ENCODE results near the gene ITIH1.
"Not testable (repeated sequence)": the region's sequence is repeated elsewhere in the genome, so short reads cannot be mapped to it uniquely, and the experiment has no call there.

Gene ITIH1

DNA sequence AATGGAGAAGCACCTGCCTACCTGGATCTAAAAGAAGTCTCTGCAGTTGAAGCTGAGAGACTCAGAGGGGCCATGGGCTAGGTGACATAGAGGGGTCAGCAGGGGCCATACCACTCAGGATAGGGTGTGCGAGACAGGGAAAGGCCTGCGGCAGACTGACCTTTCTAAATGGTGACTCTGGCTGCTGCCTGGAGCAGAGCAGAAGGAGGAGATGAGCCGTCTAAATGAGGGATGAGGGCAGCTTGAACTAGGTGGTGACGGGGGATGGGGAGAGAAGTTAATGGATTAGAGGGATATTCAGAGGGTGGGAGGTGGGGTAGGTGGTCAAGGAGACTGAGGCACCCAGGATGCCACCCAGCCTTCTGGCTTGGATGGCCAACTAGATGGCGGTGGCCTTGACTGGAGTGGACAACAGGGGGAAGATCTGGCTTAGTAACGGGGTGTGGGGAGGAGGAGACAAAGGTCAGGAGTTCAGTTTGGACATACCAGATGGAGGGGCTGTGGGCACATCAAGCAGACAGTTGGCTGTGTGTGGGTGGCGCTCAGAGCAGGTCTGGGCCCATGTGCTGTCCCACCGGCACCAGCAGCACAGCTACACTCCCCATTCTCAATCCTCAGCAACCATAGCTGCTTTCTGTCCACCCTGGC lies 3.2 kb upstream of the ITIH1 start:
- H3K9me3 ChIP-seq, result no peaks in the 10 kb centered on the region
- no peak overlapping the region for H3K9ac ChIP-seq
- H3K27ac ChIP-seq, result no peak overlapping the region
- TF ChIP-seq Cebpa-rat (IDR thresholded peaks at IDR 0.05), result no peak
- H3K4me1 ChIP-seq, result peaks cover 33% of the 10 kb centered on the region
- no peak overlapping the region for H3K4me2 ChIP-seq
- H3K4me3 ChIP-seq, result no peak overlapping the region
- H4K20me1 ChIP-seq, result no peaks in the 10 kb centered on the region
- H3K27me3 ChIP-seq, result no peaks in the 10 kb centered on the region
- H3K36me3 ChIP-seq, result no peaks in the 10 kb centered on the region

DNA sequence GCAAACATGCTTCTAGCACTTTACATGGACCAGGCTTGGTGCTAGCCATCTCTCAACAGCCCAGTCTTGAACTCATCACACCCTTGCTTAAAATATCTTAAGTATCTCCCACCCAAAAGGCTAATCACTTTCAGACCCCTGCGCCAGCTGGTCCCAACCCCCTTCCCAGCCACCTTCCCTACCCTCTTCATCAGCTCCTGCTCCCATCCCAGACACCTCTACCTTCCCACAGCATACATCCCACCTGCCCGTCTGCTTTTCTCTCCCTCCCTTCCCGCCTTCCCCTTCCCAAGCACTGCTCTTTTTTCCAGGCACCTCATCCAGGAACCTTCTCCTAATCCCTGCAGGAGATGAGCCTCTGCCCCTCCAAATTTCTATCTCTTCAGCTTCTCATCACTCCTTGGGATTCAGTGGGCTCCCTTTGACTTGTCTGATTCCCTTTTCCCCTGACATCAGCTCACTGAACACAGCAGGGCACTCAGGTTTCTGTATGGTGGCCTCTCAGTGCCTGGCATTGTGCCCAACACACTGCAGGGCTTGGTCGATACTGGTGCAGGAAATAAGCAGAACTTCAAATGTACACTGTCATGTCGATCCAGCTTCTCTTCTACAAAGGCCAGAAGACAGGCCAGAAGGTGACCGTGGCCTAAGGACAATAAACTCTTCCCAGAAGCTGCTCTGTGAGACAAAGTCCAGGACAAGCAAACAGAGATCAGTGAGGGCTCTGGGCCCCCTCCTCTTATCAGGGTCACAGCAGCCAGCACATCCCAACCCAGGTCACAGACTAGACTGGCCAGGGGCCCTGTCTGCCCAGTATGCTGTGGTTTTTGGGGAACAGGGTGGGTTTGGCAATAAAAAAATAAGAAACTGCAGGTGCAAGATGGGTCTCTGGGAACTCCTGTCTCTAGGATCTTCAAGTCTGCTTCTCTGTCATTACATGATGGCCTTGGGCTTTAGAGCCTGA lies 2.2 kb upstream of the ITIH1 start:
- no peaks in the 10 kb centered on the region for H3K9me3 ChIP-seq
- no peak overlapping the region for H3K4me2 ChIP-seq
- peaks cover 33% of the 10 kb centered on the region for H3K4me1 ChIP-seq
- H3K27ac ChIP-seq, result no peak overlapping the region
- no peak overlapping the region for H3K4me3 ChIP-seq
- no peaks in the 10 kb centered on the region for H3K36me3 ChIP-seq
- no peak overlapping the region for H3K9ac ChIP-seq
- H3K27me3 ChIP-seq, result no peaks in the 10 kb centered on the region
- no peak for TF ChIP-seq Cebpa-rat (IDR thresholded peaks at IDR 0.05)
- no peaks in the 10 kb centered on the region for H4K20me1 ChIP-seq

DNA sequence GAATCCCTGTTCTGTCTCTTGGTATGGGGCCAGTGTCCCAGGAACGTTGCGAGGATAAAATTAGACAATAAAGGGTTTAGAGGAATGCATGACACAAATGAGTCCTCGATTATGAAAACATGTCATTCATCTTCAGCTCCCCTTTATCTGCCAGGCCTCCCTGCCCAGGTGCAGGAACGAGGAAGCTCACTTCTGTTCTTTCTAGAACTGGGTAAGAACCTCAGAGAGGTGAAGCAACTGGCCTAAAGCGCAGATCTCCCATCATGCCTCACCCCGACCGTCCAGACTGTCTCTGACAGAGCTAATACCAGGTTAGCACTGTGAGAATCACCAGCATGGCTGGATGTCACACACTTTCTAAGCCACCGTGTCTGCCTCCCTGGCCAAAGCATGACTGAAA lies 1.5 kb upstream of the ITIH1 start:
- no peaks in the 10 kb centered on the region for H3K27me3 ChIP-seq
- H3K9ac ChIP-seq, result no peak overlapping the region
- no peak overlapping the region for H3K4me3 ChIP-seq
- H3K9me3 ChIP-seq, result no peaks in the 10 kb centered on the region
- peaks cover 36% of the 10 kb centered on the region for H3K4me1 ChIP-seq
- H3K27ac ChIP-seq, result no peak overlapping the region; the same call in 1 of the 2 replicates
- no peak for TF ChIP-seq Cebpa-rat (IDR thresholded peaks at IDR 0.05)
- no peaks in the 10 kb centered on the region for H4K20me1 ChIP-seq
- no peaks in the 10 kb centered on the region for H3K36me3 ChIP-seq
- no peak overlapping the region for H3K4me2 ChIP-seq

DNA sequence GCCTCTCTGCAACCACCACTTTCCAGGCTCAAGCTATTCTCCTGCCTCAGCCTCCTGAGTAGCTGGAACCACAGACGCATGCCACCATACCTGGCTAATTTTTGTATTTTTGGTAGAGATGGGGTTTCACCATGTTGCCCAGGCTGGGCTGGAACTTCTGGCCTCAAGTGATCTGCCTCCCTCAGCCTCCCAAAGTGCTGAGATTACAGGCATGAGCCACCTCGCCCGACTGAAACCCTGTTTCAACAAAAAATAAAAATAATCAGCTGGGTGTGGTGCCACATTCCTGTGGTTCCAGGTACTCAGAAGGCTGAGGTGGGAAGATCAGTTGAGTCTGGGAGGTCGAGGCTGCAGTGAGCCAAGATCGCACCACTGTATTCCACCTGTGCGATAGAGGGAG lies 913 bp upstream of the ITIH1 start:
- not testable (repeated sequence) for H3K36me3 ChIP-seq, H3K27me3 ChIP-seq, H3K9ac ChIP-seq, H3K9me3 ChIP-seq, H4K20me1 ChIP-seq, H3K27ac ChIP-seq, H3K4me2 ChIP-seq, H3K4me3 ChIP-seq
- peaks cover 32% of the 10 kb centered on the region for H3K4me1 ChIP-seq

DNA sequence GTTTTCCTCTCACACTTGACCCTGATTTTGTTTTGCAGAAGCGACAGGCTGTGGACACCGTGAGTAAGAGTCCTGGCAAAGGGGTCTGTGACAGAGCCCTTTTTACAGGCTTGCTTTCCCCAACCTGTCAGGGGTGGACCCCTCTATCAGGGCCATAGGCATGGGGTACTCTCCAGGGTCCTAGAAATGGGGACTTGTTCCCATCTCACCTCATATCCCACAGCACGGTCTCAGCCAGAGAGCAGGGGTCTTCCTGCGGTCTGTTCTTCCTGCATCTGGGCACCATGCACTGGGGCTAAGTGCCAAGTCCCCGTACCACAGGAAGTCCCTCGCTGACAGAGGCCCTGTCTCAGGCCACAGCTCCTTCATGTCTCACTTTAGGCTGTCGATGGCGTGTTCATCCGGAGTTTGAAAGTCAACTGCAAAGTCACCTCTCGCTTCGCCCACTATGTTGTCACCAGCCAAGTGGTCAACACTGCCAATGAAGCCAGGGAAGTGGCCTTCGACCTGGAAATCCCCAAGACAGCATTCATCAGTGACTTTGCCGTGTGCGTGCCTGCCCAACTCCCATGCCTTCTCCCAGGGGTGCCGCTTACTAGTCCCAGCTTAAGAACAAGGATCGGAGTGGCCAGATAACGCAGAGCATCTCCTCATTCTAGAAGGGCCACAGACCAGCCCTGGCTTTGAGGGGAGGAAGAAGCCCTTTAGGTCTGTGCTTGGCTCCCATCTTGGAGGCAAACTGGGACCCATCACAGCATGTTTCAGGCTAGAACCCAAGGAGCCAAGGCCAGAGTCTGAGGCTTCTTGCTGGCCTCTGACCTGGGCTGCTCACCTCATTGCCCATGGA lies 783 bp downstream of the ITIH1 start:
- Histone ChIP-seq H3K4me1 (peaks cover 36% of the 10 kb centered on the region), H3K27me3 (no peaks in the 10 kb centered on the region), H3K4me2 (no peak overlapping the region)

DNA sequence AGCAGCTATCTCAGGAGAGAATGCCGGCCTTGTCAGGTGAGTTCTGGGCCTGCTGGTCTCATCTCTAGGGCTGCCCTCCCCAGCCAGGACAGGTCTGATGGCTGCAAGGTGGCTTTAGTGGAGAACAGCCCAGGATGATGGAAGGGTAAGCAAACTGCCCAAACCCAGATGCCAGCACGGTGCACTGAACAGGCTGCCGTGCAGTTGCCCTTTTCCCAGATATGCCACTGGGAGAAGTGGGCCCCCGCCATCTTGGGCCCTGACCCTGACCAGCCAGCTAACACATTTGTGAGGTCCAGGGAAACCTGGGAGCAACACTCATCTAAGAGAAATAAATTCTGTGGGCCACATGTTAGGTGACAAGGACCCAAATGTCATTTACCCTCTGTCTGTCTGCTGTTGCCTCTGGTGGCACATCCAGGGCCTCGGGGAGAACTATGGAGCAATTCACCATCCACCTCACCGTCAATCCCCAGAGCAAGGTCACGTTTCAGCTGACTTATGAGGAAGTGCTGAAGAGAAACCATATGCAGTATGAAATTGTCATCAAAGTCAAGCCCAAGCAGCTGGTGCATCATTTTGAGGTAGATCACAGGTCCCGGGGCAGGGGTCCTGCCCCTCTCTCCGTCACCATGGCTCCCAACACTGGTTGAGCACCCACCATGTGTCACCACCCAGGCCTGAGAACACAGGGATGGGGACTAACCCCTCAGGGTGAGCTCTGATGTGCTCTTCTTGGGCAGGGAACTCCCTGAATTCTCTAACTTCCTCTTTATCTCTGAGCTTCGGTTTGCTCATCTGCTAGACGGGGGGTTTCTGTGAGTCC lies 1.8 kb downstream of the ITIH1 start:
- Histone ChIP-seq H3K9me3 (no peaks in the 10 kb centered on the region), H3K4me2 (peak overlapping the region; percentile 43), H3K4me3 (no peak overlapping the region), H3K36me3 (no peaks in the 10 kb centered on the region), H3K4me1 (peaks cover 36% of the 10 kb centered on the region), H3K27ac (peak overlapping the region; percentile 55; the same call in 1 of the 2 replicates), H3K9ac (no peak overlapping the region), H4K20me1 (no peaks in the 10 kb centered on the region), H3K27me3 (no peaks in the 10 kb centered on the region)
- no peak for TF ChIP-seq Cebpa-rat (IDR thresholded peaks at IDR 0.05)

More for the DNA sequence above, 783 bp downstream of the ITIH1 start:
- Histone ChIP-seq H3K36me3 (no peaks in the 10 kb centered on the region), H3K4me3 (no peak overlapping the region), H3K9ac (no peak overlapping the region), H3K9me3 (no peaks in the 10 kb centered on the region), H3K27ac (0 out of 2 replicates have a peak overlapping the region, but pooled peaks have one; percentile 22), H4K20me1 (no peaks in the 10 kb centered on the region)
- TF ChIP-seq Cebpa-rat (IDR thresholded peaks at IDR 0.05), result no peak

DNA sequence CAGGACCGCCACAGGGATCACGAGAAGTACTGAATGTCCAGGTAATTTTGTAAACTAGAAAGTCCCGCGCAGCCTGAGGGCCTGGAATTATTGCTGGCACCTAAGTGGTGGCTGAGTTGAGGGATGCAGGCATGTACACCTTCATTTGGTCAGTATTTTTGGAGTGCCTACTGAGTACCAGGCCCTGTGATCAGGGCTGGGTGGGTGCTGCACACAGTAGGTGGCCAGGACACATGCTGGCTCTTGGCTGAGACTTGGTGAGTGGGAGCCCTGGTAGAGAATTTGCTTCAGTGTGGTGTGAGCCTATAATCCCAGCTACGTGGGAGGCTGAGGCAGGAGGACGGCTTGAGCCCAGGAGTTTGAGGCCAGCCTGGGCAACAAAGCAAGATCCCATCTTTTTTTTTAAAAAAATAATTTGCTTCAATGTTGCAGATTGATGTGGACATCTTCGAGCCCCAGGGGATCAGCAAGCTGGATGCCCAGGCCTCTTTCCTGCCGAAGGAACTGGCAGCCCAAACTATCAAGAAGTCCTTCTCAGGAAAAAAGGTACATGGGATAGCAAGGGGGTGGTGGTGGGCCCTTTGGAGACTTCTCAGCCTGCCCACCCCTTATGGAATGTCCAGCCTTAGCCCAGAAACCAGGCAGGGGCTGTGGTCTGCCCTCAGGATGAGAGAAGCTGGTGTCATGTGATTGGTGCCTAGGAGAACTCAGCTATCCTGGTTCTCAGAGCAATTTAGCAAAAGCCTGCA lies 2.6 kb downstream of the ITIH1 start:
- H3K27ac ChIP-seq, result peak overlapping the region; percentile 55; the same call in 1 of the 2 replicates
- TF ChIP-seq Cebpa-rat (IDR thresholded peaks at IDR 0.05), result no peak
- peak overlapping the region; percentile 43 for H3K4me2 ChIP-seq
- peaks cover 36% of the 10 kb centered on the region for H3K4me1 ChIP-seq
- H3K4me3 ChIP-seq, result no peak overlapping the region
- H4K20me1 ChIP-seq, result no peaks in the 10 kb centered on the region
- no peaks in the 10 kb centered on the region for H3K36me3 ChIP-seq
- H3K27me3 ChIP-seq, result no peaks in the 10 kb centered on the region
- no peak overlapping the region for H3K9ac ChIP-seq
- H3K9me3 ChIP-seq, result no peaks in the 10 kb centered on the region

DNA sequence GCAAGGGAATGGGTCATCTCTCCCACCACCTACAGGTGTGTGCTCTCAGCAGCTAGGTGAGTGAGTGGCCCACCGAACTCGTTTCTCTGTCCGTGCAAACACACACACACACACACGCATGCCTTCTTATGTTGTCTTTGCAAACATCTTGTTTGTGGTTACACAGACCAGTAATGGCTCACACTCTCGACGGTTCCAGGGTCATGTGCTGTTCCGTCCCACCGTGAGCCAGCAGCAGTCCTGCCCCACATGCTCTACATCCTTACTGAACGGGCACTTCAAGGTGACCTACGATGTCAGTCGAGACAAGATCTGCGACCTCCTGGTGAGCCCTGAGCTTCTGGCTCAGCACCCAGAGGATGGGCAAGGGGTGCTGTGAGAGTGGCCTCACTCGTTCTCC lies 4.3 kb downstream of the ITIH1 start:
- Histone ChIP-seq H3K4me2 (peak overlapping the region; percentile 10; the same call in 1 of the 2 replicates), H3K27ac (no peak overlapping the region), H3K4me3 (no peak overlapping the region), H3K9me3 (no peaks in the 10 kb centered on the region), H4K20me1 (no peaks in the 10 kb centered on the region), H3K27me3 (no peaks in the 10 kb centered on the region), H3K4me1 (peaks cover 30% of the 10 kb centered on the region), H3K9ac (no peak overlapping the region), H3K36me3 (no peaks in the 10 kb centered on the region)
- no peak for TF ChIP-seq Cebpa-rat (IDR thresholded peaks at IDR 0.05)

Data from BLaER1 (cell line).